Ectodermal cell (in vitro differentiated cells): ENCODE results near the gene S100A2.
A peak's percentile ranks its signal among the peaks of the same experiment; 100 is the strongest.
"Not testable (repeated sequence)": the region's sequence is repeated elsewhere in the genome, so short reads cannot be mapped to it uniquely, and the experiment has no call there.

ENCODE experiments used
- H3K27ac ChIP-seq: 2 replicates; pipeline ENCODE4 v1.7.0; 2013; ENCODE audit warnings: mild to moderate bottlenecking, low read depth, low read length; ENCODE audit not compliant: insufficient read depth, poor library complexity, severe bottlenecking
- H3K27me3 ChIP-seq: 2 replicates; pipeline ENCODE4 v1.7.0; 2013; ENCODE audit warnings: mild to moderate bottlenecking, low read length; ENCODE audit not compliant: insufficient read depth, control insufficient read depth, poor library complexity, severe bottlenecking
- H3K36me3 ChIP-seq: one replicate; pipeline ENCODE4 v1.7.0; 2013; ENCODE audit warnings: low read length; ENCODE audit not compliant: control insufficient read depth, insufficient read depth
- H3K4me1 ChIP-seq: one replicate; pipeline ENCODE4 v1.7.0; 2013; ENCODE audit warnings: low read length; ENCODE audit not compliant: control insufficient read depth, insufficient read depth
- H3K4me3 ChIP-seq: 2 replicates; pipeline ENCODE4 v1.7.0; 2013; ENCODE audit warnings: low read depth, low read length, control low read depth; ENCODE audit not compliant: insufficient read depth
- H3K9me3 ChIP-seq: 2 replicates; pipeline ENCODE4 v1.7.0; 2013; ENCODE audit warnings: mild to moderate bottlenecking, low read length, moderate library complexity; ENCODE audit not compliant: control insufficient read depth
- WGBS, 2 experiments: methylation state at CpG; one replicate each; pipeline ENCODE4 v1.1.7; 2013; ENCODE audit warnings: missing lambda C conversion rate in 2 of 2; 5-methylcytosine and 5-hydroxymethylcytosine counted together

The S100A2 gene

GRCh38 chr1:153592748-153593147 lies 27.1 kb upstream of the S100A2 start:
- Histone ChIP-seq H3K4me3 (no peak overlapping the region), H3K4me1 (no peaks in the 10 kb centered on the region), H3K36me3 (no peaks in the 10 kb centered on the region), H3K27ac (no peak overlapping the region), H3K9me3 (no peaks in the 10 kb centered on the region), H3K27me3 (no peaks in the 10 kb centered on the region)
- 72 to 81% methylated on average over 3 to 4 of the region's 4 CpGs for WGBS, 2 experiments

DNA sequence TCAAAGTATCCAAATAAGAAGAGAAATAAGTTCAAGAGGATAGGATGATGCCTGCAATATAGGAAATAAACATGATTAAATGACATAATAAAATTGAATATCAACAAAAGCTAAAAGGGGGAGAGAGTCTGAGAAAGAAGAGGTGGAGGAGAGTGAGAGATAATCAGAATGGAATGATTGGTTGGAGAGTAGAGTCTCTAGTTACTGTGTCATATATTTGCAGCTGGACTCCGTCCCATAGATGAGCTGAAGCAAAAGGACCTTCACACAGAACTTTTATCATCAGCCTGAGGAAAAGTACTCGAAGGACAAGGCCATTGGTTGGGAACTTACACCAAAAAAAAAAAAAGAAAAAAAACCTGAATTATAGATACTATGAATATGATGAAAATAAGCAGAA lies 22.8 kb upstream of the S100A2 start:
- WGBS, 2 experiments: 96 to 100% methylated on average over 2 of the region's 2 CpGs
- Histone ChIP-seq H3K4me3 (no peak overlapping the region), H3K27me3 (no peaks in the 10 kb centered on the region)

DNA sequence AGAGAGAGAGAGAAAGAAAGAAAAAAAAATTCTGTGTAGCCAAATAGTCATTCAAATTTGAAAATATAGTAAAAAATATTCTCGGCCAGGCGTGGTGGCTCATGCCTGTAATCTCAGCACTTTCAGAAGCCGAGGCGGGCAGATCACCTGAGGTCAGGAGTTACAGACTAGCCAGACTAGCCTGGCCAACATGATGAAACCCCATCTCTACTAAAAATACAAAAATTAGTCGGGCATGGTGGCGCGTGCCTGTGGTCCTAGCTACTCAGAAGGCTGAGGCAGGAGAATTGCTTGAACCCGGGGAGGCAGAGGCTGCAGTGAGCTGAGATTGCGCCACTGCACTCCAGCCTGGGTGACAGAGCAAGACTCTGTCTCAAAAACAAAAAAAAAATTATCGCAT lies 22.4 kb upstream of the S100A2 start:
- not testable (repeated sequence) for H3K27me3 ChIP-seq, H3K4me3 ChIP-seq, H3K9me3 ChIP-seq, H3K36me3 ChIP-seq, H3K27ac ChIP-seq, H3K4me1 ChIP-seq
- WGBS, 2 experiments: 89 to 92% methylated on average over 9 of the region's 10 CpGs

More for the DNA sequence above, 22.8 kb upstream of the S100A2 start:
- Histone ChIP-seq H3K4me1 (peaks cover 7% of the 10 kb centered on the region), H3K36me3 (no peaks in the 10 kb centered on the region), H3K9me3 (no peaks in the 10 kb centered on the region), H3K27ac (no peak overlapping the region)

DNA sequence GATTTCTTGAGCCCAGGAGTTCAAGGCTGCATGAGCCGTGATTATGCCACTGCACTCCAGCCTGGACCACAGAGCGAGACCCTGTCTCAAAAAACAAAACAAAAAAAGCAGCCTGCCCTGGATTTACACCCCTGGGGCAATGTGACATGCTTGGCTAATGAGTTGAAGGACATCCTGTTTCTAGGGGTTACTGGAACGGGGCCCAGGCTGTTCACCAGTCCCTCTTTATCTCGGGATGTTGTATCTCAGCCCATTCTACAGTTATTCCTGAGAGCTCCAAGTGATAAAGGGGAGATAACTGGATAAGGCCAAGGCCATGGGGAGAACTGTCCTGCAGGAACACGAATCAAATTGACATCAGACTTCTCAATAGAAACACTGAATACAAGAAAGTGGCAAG lies 21.7 kb upstream of the S100A2 start:
- Histone ChIP-seq H3K36me3 (no peaks in the 10 kb centered on the region), H3K27ac (no peak overlapping the region), H3K4me1 (peaks cover 7% of the 10 kb centered on the region), H3K27me3 (no peaks in the 10 kb centered on the region), H3K4me3 (no peak overlapping the region), H3K9me3 (no peaks in the 10 kb centered on the region)
- 91 to 94% methylated on average over 5 of the region's 5 CpGs for WGBS, 2 experiments

- Histone ChIP-seq H3K4me3 (no peak overlapping the region), H3K36me3 (no peaks in the 10 kb centered on the region), H3K4me1 (peaks cover 7% of the 10 kb centered on the region), H3K27ac (no peak overlapping the region), H3K27me3 (no peaks in the 10 kb centered on the region), H3K9me3 (no peaks in the 10 kb centered on the region)
- 83 to 86% methylated on average over 1 of the region's 1 CpG for WGBS, 2 experiments
Measured at GRCh38 chr1:153586347-153586746, 20.7 kb upstream of the S100A2 start.

- no peak overlapping the region for H3K4me3 ChIP-seq
- WGBS, 2 experiments: 88 to 96% methylated on average over 1 of the region's 1 CpG
- H3K27ac ChIP-seq: no peak overlapping the region
- H3K9me3 ChIP-seq: no peaks in the 10 kb centered on the region
- H3K4me1 ChIP-seq: peaks cover 7% of the 10 kb centered on the region
- no peaks in the 10 kb centered on the region for H3K27me3 ChIP-seq
- no peaks in the 10 kb centered on the region for H3K36me3 ChIP-seq
Measured at GRCh38 chr1:153585006-153585405, 19.4 kb upstream of the S100A2 start.

GRCh38 chr1:153583976-153584375 lies 18.3 kb upstream of the S100A2 start:
- Histone ChIP-seq H3K9me3 (no peaks in the 10 kb centered on the region), H3K27ac (no peak overlapping the region), H3K27me3 (no peaks in the 10 kb centered on the region), H3K36me3 (no peaks in the 10 kb centered on the region), H3K4me1 (peaks cover 13% of the 10 kb centered on the region), H3K4me3 (no peak overlapping the region)
- 84 to 92% methylated on average over 2 of the region's 2 CpGs for WGBS, 2 experiments

GRCh38 chr1:153583514-153583913 lies 17.9 kb upstream of the S100A2 start:
- H3K36me3 ChIP-seq, H3K4me3 ChIP-seq, H3K27ac ChIP-seq, H3K27me3 ChIP-seq, H3K9me3 ChIP-seq: not testable (repeated sequence)
- H3K4me1 ChIP-seq: peaks cover 17% of the 10 kb centered on the region
- WGBS, 2 experiments: 26 to 56% methylated on average over 1 of the region's 3 CpGs

- H3K9me3 ChIP-seq, H3K36me3 ChIP-seq, H3K27ac ChIP-seq, H3K4me3 ChIP-seq, H3K27me3 ChIP-seq: not testable (repeated sequence)
- peaks cover 23% of the 10 kb centered on the region for H3K4me1 ChIP-seq
- WGBS, 2 experiments: 95% methylated on average over 34 of the region's 34 CpGs
Measured at GRCh38 chr1:153582836-153583235, 17.2 kb upstream of the S100A2 start.

GRCh38 chr1:153578936-153579335 lies 13.3 kb upstream of the S100A2 start:
- no peaks in the 10 kb centered on the region for H3K36me3 ChIP-seq
- no peaks in the 10 kb centered on the region for H3K27me3 ChIP-seq
- peak overlapping the region; percentile 67 for H3K27ac ChIP-seq
- H3K4me1 ChIP-seq: peaks cover 17% of the 10 kb centered on the region
- WGBS, 2 experiments: 73 to 74% methylated on average over 3 of the region's 3 CpGs
- H3K9me3 ChIP-seq: no peaks in the 10 kb centered on the region
- H3K4me3 ChIP-seq: no peak overlapping the region

DNA sequence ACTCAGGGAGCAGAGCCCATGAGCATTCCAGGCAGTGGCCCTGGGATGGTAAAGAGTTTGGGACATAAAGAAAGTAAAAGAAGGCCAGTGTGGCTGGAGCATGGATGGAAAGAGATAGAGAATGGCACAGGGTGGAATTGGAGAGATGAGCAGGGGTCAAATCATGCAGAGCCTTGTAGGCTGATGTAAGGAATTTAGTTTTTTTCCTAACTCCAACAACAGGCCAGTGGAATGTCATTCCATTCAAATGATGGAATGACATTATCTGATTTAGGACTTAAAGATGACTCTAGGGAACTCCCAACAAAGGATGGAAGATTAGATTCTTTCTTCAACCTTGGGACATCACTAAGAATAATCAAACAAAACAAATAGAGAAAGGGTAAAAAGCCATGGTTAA lies 12.8 kb upstream of the S100A2 start:
- peak overlapping the region; percentile 67 for H3K27ac ChIP-seq

More for the DNA sequence above, 12.8 kb upstream of the S100A2 start:
- Histone ChIP-seq H3K36me3 (no peaks in the 10 kb centered on the region), H3K4me3 (no peak overlapping the region), H3K9me3 (no peaks in the 10 kb centered on the region), H3K4me1 (peaks cover 16% of the 10 kb centered on the region), H3K27me3 (no peaks in the 10 kb centered on the region)
